CD4-positive, alpha-beta T cell (primary cell): ENCODE results near the gene VPS25. TPM values are rescaled to one million over a fixed set of nuclear protein-coding genes. Genes with fewer than 3 reads are reported as not detected.

Experiments
- ATAC-seq: fragments of 200-7000 bp; cut with Tn5 transposase; one replicate; pipeline ENCODE4 v1.10.0; 2022; ENCODE audit warnings: mild to moderate bottlenecking; ENCODE audit not compliant: poor library complexity
- CTCF ChIA-PET: fragments of 350-600 bp; sonication (Branson Sonifier 250); formaldehyde crosslinking; loops from one replicate; lab custom pipeline; 2021; ENCODE audit warnings: antibody characterized with exemption, inconsistent platforms; lab: Charles Lee
- POLR2A ChIA-PET: fragments of 350-600 bp; sonication (Branson Sonifier 250); formaldehyde crosslinking; loops from one replicate; lab custom pipeline; 2021; ENCODE audit warnings: antibody characterized with exemption, inconsistent platforms; lab: Charles Lee
- DNase-seq, 14 experiments: peaks; one replicate each; pipeline ENCODE4 v3.0.0-alpha.2; 2013 to 2020; ENCODE audit warnings: mixed read lengths in 2 of 14
- H3K27ac ChIP-seq, 2 donors: one replicate each; pipeline versions ENCODE4 v1.5.1 to v1.7.0; 2013; ENCODE audit warnings: low read length in 2 of 2, low read depth in 1 of 2, mild to moderate bottlenecking in 1 of 2
- H3K27me3 ChIP-seq, 2 experiments: 1 replicate in 1 of 2; 2 replicates in 1 of 2; pipeline versions ENCODE4 v1.6.1 to v1.7.0; 2013; ENCODE audit warnings: low read length in 2 of 2, control low read depth in 1 of 2, mild to moderate bottlenecking in 1 of 2, moderate library complexity in 1 of 2; ENCODE audit not compliant: insufficient read depth in 2 of 2, control insufficient read depth in 1 of 2
- H3K36me3 ChIP-seq: one replicate; pipeline ENCODE4 v1.6.1; 2013; ENCODE audit warnings: low read length, control low read depth; ENCODE audit not compliant: insufficient read depth
- H3K4me1 ChIP-seq: one replicate; pipeline ENCODE4 v1.6.1; 2013; ENCODE audit warnings: low read length, control low read depth; ENCODE audit not compliant: insufficient read depth
- H3K4me3 ChIP-seq: one replicate; pipeline ENCODE4 v1.5.1; 2013; ENCODE audit warnings: mild to moderate bottlenecking, low read length, moderate library complexity
- H3K9me3 ChIP-seq, 2 experiments: 1 replicate in 1 of 2; 2 replicates in 1 of 2; pipeline versions ENCODE4 v1.6.1 to v1.7.0; 2013; ENCODE audit warnings: low read length in 2 of 2, mild to moderate bottlenecking in 2 of 2, control low read depth in 1 of 2, moderate library complexity in 1 of 2; ENCODE audit not compliant: control insufficient read depth in 1 of 2, insufficient read depth in 1 of 2
- H3K27ac Mint-ChIP-seq: one replicate; pipeline ENCODE4 v1.8.0; 2020; ENCODE audit warnings: mixed read lengths
- H3K27me3 Mint-ChIP-seq: one replicate; pipeline ENCODE4 v1.8.0; 2021; ENCODE audit warnings: mixed read lengths
- H3K36me3 Mint-ChIP-seq: one replicate; pipeline ENCODE4 v1.8.0; 2021; ENCODE audit warnings: low read depth, mixed read lengths
- H3K4me1 Mint-ChIP-seq: one replicate; pipeline ENCODE4 v1.8.0; 2021; ENCODE audit warnings: low read depth, mixed read lengths
- H3K4me3 Mint-ChIP-seq: one replicate; pipeline ENCODE4 v1.8.0; 2020; ENCODE audit warnings: mild to moderate bottlenecking, mixed read lengths
- H3K9me3 Mint-ChIP-seq: one replicate; pipeline ENCODE4 v1.8.0; 2020; ENCODE audit warnings: mixed read lengths
- CTCF ChIP-seq: fragments of 200-600 bp; IDR thresholded peaks from one replicate; pipeline ENCODE4 v1.8.0; 2022; ENCODE audit warnings: antibody characterized with exemption, mild to moderate bottlenecking
- intact Hi-C, 2 experiments: fragments of 100-400 bp; cut with DNase I in 1 of 2; cut with micrococcal nuclease in 1 of 2; formaldehyde crosslinking; loops; one replicate each; pipeline versions ENCODE4 v1.15.1 to v1.9.0; 2023 to 2025; cut with DNase I, micrococcal nuclease
- total RNA-seq, 174 experiments: library from RNA in 2 of 174; stranded (reverse) in 2 of 174; gene quantifications; one replicate each; pipeline ENCODE4 v1.2.3 and lab custom pipeline; 2021 to 2026

Gene VPS25
- total RNA-seq, 2 experiments from 2014 or later: 40.6 to 45.7 TPM

GRCh38 chr17:42796066-42796758 is 23.0 kb downstream of the VPS25 start:
- H3K27ac Mint-ChIP-seq: no peak overlapping the region
- ATAC-seq (no peak), DNase-seq (no peak)
- H3K36me3 Mint-ChIP-seq: peaks cover 11% of the 10 kb centered on the region
- no peaks in the 10 kb centered on the region for H3K27me3 Mint-ChIP-seq
- intact Hi-C loops: loop anchor here in 1 of 2 experiments (5.0 kb wide), 1 partner anchor 36 kb away; the partner anchor contains the start of gene PSME3
- no peaks in the 10 kb centered on the region for H3K9me3 Mint-ChIP-seq
- Histone ChIP-seq H3K27ac (no peak overlapping the region), H3K4me1 (peaks cover 30% of the 10 kb centered on the region), H3K36me3 (peaks cover 4% of the 10 kb centered on the region), H3K4me3 (no peak overlapping the region), H3K9me3 (no peaks in the 10 kb centered on the region), H3K27me3 (no peaks in the 10 kb centered on the region)
- peaks cover 19% of the 10 kb centered on the region for H3K4me1 Mint-ChIP-seq
- H3K4me3 Mint-ChIP-seq: peak overlapping the region; percentile 15
- POLR2A ChIA-PET: interaction anchor here (1.1 kb wide), 1 partner anchor 23 kb away, joined by 4 read pairs; the partner anchor contains the start of gene VPS25
- CTCF ChIA-PET: no interaction called here
- no peak for TF ChIP-seq CTCF

DNA sequence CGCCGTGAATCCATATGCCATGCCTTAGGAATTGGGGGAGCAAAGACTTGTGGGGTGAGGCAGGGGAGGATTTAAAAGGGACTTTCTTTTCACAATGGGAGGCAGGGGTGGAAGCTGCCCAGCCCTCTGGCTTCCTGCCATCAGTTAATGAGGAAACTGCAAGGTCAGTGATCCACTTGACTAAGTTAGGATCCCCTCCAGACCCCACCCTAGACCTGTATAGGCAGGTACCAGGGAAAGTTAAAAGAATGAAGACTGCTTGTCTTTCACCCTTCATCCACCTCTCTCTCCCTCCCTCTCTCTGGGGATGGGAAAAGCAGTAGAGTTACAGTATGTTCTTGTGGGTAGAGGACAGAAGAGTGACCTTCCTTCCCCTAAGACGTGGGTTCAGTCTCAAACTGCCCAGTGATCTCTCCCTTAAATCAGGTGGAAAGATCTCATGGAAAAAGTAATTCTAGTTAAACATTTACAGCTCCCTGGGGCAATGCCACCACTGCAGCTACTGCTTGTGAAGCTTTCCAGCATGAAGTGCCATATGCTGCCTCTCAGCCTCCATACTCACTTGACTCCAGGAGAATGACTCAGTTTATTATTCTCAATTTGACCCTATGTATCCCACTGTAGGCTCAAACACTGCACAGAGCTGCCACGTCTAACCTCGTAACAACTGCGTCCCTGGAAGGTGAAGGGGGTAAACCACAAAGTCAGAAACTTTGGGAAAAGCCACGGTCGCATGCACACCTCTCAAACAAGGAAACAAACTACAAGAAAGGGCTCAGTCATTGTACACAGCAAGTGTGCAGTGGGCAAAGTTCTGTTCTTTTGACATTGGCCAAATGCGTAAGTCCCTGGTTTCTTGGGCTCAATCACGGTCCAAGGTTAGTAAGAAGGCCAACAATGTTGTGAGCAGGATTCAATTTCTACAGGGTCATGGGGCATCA is 24.1 kb downstream of the VPS25 start:
- no peak for ATAC-seq
- Histone ChIP-seq H3K9me3 (no peaks in the 10 kb centered on the region), H3K36me3 (peaks cover 4% of the 10 kb centered on the region), H3K27me3 (no peaks in the 10 kb centered on the region), H3K4me1 (peaks cover 30% of the 10 kb centered on the region), H3K4me3 (peak overlapping the region; percentile 92), H3K27ac (no peak overlapping the region)
- ChIA-PET CTCF (no interaction called here), POLR2A (interaction anchor here (1.1 to 2.3 kb wide), 5 partner anchors 17 to 409 kb away, joined by 3 to 9 read pairs (median 4); partner anchors contain the start of genes BECN1, RETREG3, RPL27 and STAT3)
- TF ChIP-seq CTCF: no peak
- intact Hi-C loops: loop anchor here in 1 of 2 experiments (2.0 to 5.0 kb wide), 2 partner anchors 23 to 35 kb away; partner anchors contain the start of gene PSME3
- H3K9me3 Mint-ChIP-seq: no peaks in the 10 kb centered on the region
- H3K27me3 Mint-ChIP-seq: no peaks in the 10 kb centered on the region
- no peak for DNase-seq
- no peak overlapping the region for H3K27ac Mint-ChIP-seq
- H3K36me3 Mint-ChIP-seq: peaks cover 11% of the 10 kb centered on the region
- H3K4me3 Mint-ChIP-seq: peak overlapping the region; percentile 92
- H3K4me1 Mint-ChIP-seq: peaks cover 19% of the 10 kb centered on the region

- H3K4me3 Mint-ChIP-seq: peak overlapping the region; percentile 92
- peaks cover 4% of the 10 kb centered on the region for H3K36me3 ChIP-seq
- peaks cover 30% of the 10 kb centered on the region for H3K4me1 ChIP-seq
- ChIA-PET CTCF (interaction anchor here (1.0 to 1.1 kb wide), 2 partner anchors 22 to 26 kb away, joined by 4 to 5 read pairs; partner anchors contain the start of gene BECN1), POLR2A (interaction anchor here (0.7 to 2.3 kb wide), 8 partner anchors 18 to 570 kb away, joined by 3 to 9 read pairs (median 4); partner anchors contain the start of genes BECN1, PSME3, RETREG3 and RPL27)
- TF ChIP-seq CTCF: no peak
- H3K9me3 Mint-ChIP-seq: no peaks in the 10 kb centered on the region
- peak overlapping the region; percentile 92 for H3K4me3 ChIP-seq
- H3K27me3 Mint-ChIP-seq: no peaks in the 10 kb centered on the region
- H3K36me3 Mint-ChIP-seq: peaks cover 11% of the 10 kb centered on the region
- ATAC-seq (no peak), DNase-seq (no peak)
- intact Hi-C loops: loop anchor here in 1 of 2 experiments (2.0 to 5.0 kb wide), 2 partner anchors 23 to 34 kb away; partner anchors contain the start of gene PSME3
- H3K4me1 Mint-ChIP-seq: peaks cover 19% of the 10 kb centered on the region
- H3K27ac ChIP-seq: no peak overlapping the region
- no peaks in the 10 kb centered on the region for H3K27me3 ChIP-seq
- peak overlapping the region; percentile 63 for H3K27ac Mint-ChIP-seq
- no peaks in the 10 kb centered on the region for H3K9me3 ChIP-seq
These were observed 24.7 kb downstream of the VPS25 start for GRCh38 chr17:42798011-42798382.
